Activated T-cell treated with anti-CD3 and anti-CD28 coated beads, Interleukin-2, amount 50 U/mL, for 72 hours (primary cell): ENCODE data around the gene KIAA1958. TPM values are rescaled to one million over a fixed set of nuclear protein-coding genes. Genes with fewer than 3 reads are reported as not detected.

ENCODE experiments used
- ATAC-seq, 2 donors: fragments of 150-1000 bp; cut with Tn5 transposase; replicated peaks in 1 of 2; 2 replicates each; pipeline ENCODE4 v1.10.0; 2021; ENCODE audit warnings: moderate library complexity in 2 of 2, mild to moderate bottlenecking in 1 of 2
- DNase-seq, 2 donors: peaks; one replicate each; pipeline ENCODE4 v3.0.0; 2021 to 2022; ENCODE audit warnings: mixed read lengths in 1 of 2
- H3K27ac Mint-ChIP-seq: one replicate; pipeline ENCODE4 v1.8.0; 2022; ENCODE audit warnings: mild to moderate bottlenecking, moderate library complexity, mixed read lengths
- H3K27me3 Mint-ChIP-seq: one replicate; pipeline ENCODE4 v1.8.0; 2022; ENCODE audit warnings: low read depth, mixed read lengths
- H3K36me3 Mint-ChIP-seq, 2 donors: one replicate each; pipeline ENCODE4 v1.8.0; 2022; ENCODE audit warnings: mixed read lengths in 2 of 2, mild to moderate bottlenecking in 1 of 2; ENCODE audit not compliant: insufficient read depth in 2 of 2
- H3K4me1 Mint-ChIP-seq: one replicate; pipeline ENCODE4 v1.8.0; 2022; ENCODE audit warnings: low read depth, mixed read lengths
- H3K4me3 Mint-ChIP-seq, 2 donors: one replicate each; pipeline ENCODE4 v1.8.0; 2022; ENCODE audit warnings: mild to moderate bottlenecking in 2 of 2, mixed read lengths in 2 of 2, moderate library complexity in 2 of 2
- H3K9me3 Mint-ChIP-seq, 2 donors: one replicate each; pipeline ENCODE4 v1.8.0; 2022; ENCODE audit warnings: mixed read lengths in 2 of 2
- total RNA-seq, 2 donors: library from RNA; stranded (reverse); gene quantifications; one replicate each; pipeline ENCODE4 v1.2.3, GENCODE V29; 2022

KIAA1958 gene
- total RNA-seq, 2 donors from 2014 or later = 11.2 to 12.9 TPM

- Mint-ChIP-seq H3K27me3 (no peaks in the 10 kb centered on the region), H3K27ac (no peak overlapping the region), H3K4me1 (no peaks in the 10 kb centered on the region), H3K9me3 (no peaks in the 10 kb centered on the region), H3K4me3 (no peak overlapping the region), H3K36me3 (no peaks in the 10 kb centered on the region)
- DNase-seq (no peak), ATAC-seq (no peak)
These were observed 33.4 kb downstream of the KIAA1958 start for GRCh38 chr9:112520069-112520468.

DNA sequence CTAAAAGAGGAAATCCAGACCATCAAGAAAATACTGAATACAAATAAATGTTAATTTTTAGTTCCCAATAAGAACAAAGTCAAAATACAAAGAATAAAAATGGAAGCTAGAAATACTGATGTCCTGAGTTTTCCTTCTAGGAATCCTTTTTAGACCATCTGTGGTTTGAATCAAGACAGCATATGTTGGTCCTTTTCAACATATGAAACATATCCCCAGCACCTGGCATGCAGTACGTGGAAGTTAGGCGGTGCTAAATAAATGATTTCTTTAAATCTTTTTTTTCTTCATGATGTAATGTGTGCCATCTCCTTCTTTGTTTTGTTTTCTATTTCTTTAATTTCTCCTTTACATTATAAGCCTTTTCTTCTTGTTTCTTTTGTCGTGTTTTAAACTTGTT lies 34.0 kb downstream of the KIAA1958 start:
- ATAC-seq = no peak
- H3K9me3 Mint-ChIP-seq = no peaks in the 10 kb centered on the region
- H3K36me3 Mint-ChIP-seq = no peaks in the 10 kb centered on the region
- no peak overlapping the region for H3K4me3 Mint-ChIP-seq
- H3K4me1 Mint-ChIP-seq = no peaks in the 10 kb centered on the region
- no peak for DNase-seq
- H3K27ac Mint-ChIP-seq = no peak overlapping the region
- H3K27me3 Mint-ChIP-seq = no peaks in the 10 kb centered on the region

DNA sequence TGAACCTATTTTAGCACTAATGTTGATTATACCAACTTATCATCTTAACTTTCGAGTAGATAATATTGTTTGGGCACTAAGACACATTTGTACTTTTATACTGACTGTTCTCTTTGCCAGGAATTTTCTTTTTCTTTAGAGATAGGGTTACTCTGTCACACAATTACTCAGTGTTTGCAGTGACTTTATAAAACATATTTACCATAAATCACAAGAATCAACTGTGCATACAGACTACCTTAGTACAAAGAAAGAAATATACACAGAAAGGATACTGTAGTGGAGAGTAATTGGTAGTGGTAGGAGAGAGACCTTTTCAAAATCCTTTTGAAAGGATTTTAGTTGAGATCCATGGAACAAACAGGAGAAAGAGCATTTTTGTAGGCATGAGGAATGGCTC lies 40.3 kb downstream of the KIAA1958 start:
- Mint-ChIP-seq H3K4me1 (no peaks in the 10 kb centered on the region), H3K27me3 (no peaks in the 10 kb centered on the region), H3K9me3 (peaks cover 0 to 1% of the 10 kb centered on the region in 2 donors), H3K36me3 (no peaks in the 10 kb centered on the region), H3K4me3 (no peak overlapping the region), H3K27ac (no peak overlapping the region)
- DNase-seq = no peak
- ATAC-seq = no peak

GRCh38 chr9:112527959-112528358 lies 41.3 kb downstream of the KIAA1958 start:
- DNase-seq (no peak), ATAC-seq (no peak)
- Mint-ChIP-seq H3K9me3 (peaks cover 0 to 1% of the 10 kb centered on the region in 2 donors), H3K4me1 (no peaks in the 10 kb centered on the region), H3K4me3 (no peak overlapping the region), H3K27ac (no peak overlapping the region), H3K27me3 (no peaks in the 10 kb centered on the region), H3K36me3 (no peaks in the 10 kb centered on the region)

DNA sequence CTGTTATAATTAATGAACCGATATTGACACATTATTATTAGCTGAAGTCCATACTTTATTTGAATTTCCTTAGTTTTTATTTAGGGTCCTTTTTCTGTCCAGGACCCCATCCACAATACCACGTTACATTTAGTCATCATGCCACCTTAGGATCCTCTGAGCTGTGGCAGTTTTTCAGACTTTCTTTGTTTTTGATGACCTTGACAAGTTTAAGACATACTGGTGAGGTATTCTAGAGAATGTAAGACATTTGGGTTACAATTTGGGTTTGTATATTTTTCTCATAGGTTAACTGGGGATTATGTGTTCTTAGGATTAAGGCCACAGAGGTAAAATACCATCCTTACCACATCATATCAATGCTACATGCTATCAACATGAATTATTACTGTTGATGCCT lies 42.7 kb downstream of the KIAA1958 start:
- DNase-seq (no peak), ATAC-seq (no peak)
- H3K27ac Mint-ChIP-seq = no peak overlapping the region
- H3K4me3 Mint-ChIP-seq = no peak overlapping the region
- no peaks in the 10 kb centered on the region for H3K27me3 Mint-ChIP-seq
- H3K4me1 Mint-ChIP-seq = peaks cover 5% of the 10 kb centered on the region
- peaks cover 0 to 4% of the 10 kb centered on the region in 2 donors for H3K9me3 Mint-ChIP-seq
- no peaks in the 10 kb centered on the region for H3K36me3 Mint-ChIP-seq

DNA sequence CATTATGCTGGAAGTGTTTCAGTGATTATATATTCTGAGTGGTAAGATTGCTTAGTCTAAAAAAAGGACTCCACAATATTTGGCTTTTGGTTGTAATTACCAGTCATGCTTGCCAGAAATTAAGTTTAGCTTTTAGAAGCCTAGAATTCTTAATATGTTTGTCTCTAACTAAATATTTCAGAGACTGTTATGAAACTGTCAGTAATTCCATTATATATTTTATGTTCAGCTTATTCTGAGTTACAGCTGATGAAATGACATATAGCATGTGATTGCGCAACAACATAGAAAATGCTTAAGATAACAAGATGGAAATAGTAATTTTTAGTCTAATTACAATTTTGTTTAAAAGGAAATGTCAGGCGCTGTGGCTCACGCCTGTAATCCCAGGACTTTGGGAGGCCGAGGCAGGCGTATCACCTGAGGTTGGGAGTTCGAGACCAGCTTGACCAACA lies 44.2 kb downstream of the KIAA1958 start:
- ATAC-seq (no peak), DNase-seq (no peak)
- Mint-ChIP-seq H3K9me3 (peaks cover 0 to 4% of the 10 kb centered on the region in 2 donors), H3K4me3 (no peak overlapping the region), H3K27ac (no peak overlapping the region), H3K4me1 (peaks cover 5% of the 10 kb centered on the region), H3K27me3 (no peaks in the 10 kb centered on the region), H3K36me3 (no peaks in the 10 kb centered on the region)

DNA sequence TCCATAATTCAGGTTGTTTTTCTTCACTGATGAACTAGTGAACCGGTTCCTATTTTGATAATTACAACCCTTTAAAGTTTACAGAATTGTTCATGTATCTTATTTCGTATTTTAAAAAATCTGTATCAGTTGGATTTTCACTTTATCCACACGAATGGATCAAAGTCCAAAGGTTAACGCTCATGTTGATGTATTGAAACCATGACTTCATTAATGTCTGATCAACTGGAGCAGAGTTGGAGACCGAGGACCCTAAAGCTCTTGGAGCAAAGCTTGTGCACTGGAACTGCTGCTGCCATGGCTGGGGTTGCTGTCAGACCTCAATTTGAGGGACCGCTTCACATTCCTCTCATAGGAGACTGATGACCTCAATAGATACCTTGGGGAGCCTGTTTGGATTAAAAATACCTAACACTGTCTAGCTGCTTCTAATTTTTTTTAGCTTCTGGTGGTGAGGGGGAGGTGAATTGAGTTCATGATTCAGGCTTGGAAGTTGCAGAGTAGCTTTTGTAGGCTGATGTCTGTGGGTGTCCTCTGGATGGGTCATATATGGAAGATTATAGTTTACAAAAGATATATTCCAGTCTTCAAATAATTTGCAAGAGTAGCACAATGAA lies 45.1 kb downstream of the KIAA1958 start:
- DNase-seq (no peak), ATAC-seq (no peak)
- Mint-ChIP-seq H3K36me3 (no peaks in the 10 kb centered on the region), H3K4me3 (no peak overlapping the region), H3K9me3 (peaks cover 0 to 3% of the 10 kb centered on the region in 2 donors), H3K4me1 (peaks cover 5% of the 10 kb centered on the region), H3K27ac (no peak overlapping the region), H3K27me3 (no peaks in the 10 kb centered on the region)

GRCh38 chr9:112532427-112532826 lies 45.8 kb downstream of the KIAA1958 start:
- Mint-ChIP-seq H3K4me3 (no peak overlapping the region), H3K4me1 (peaks cover 5% of the 10 kb centered on the region), H3K27me3 (no peaks in the 10 kb centered on the region), H3K27ac (no peak overlapping the region), H3K9me3 (peaks cover 0 to 3% of the 10 kb centered on the region in 2 donors), H3K36me3 (no peaks in the 10 kb centered on the region)
- ATAC-seq (no peak), DNase-seq (no peak)

DNA sequence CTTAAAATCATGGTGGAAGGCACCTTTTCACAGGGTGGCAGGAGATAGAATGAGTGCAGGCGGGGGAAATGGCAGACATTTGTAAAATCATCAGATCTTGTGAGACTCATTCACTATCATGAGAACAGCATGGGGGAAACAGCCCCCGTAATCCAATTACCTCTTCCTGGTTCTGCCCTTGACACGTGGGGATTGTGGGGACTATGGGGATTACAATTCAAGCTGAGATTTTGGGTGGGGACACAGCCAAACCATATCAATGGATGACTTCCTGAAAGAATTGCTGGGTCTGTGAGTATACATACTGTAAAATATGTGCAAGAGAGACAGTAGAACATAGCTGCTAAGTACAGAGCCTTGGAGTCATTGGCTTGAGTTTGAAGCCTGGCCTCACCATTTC lies 47.0 kb downstream of the KIAA1958 start:
- no peaks in the 10 kb centered on the region for H3K27me3 Mint-ChIP-seq
- peaks cover 0 to 3% of the 10 kb centered on the region in 2 donors for H3K9me3 Mint-ChIP-seq
- H3K36me3 Mint-ChIP-seq = no peaks in the 10 kb centered on the region
- peaks cover 5% of the 10 kb centered on the region for H3K4me1 Mint-ChIP-seq
- DNase-seq = no peak
- no peak for ATAC-seq
- no peak overlapping the region for H3K27ac Mint-ChIP-seq
- H3K4me3 Mint-ChIP-seq = no peak overlapping the region

GRCh38 chr9:112535301-112535700 lies 48.7 kb downstream of the KIAA1958 start:
- H3K27me3 Mint-ChIP-seq = no peaks in the 10 kb centered on the region
- no peaks in the 10 kb centered on the region for H3K36me3 Mint-ChIP-seq
- H3K4me3 Mint-ChIP-seq = no peak overlapping the region

GRCh38 chr9:112535811-112536210 lies 49.2 kb downstream of the KIAA1958 start:
- no peaks in the 10 kb centered on the region for H3K27me3 Mint-ChIP-seq
- H3K27ac Mint-ChIP-seq = no peak overlapping the region
- H3K4me3 Mint-ChIP-seq = no peak overlapping the region
- ATAC-seq = no peak
- DNase-seq = no peak
- H3K9me3 Mint-ChIP-seq = peaks cover 0 to 3% of the 10 kb centered on the region in 2 donors
- H3K4me1 Mint-ChIP-seq = peaks cover 5% of the 10 kb centered on the region
- no peaks in the 10 kb centered on the region for H3K36me3 Mint-ChIP-seq

More at GRCh38 chr9:112535301-112535700, 48.7 kb downstream of the KIAA1958 start:
- DNase-seq (no peak), ATAC-seq (no peak)
- Mint-ChIP-seq H3K9me3 (peaks cover 0 to 3% of the 10 kb centered on the region in 2 donors), H3K27ac (no peak overlapping the region), H3K4me1 (peaks cover 5% of the 10 kb centered on the region)

DNA sequence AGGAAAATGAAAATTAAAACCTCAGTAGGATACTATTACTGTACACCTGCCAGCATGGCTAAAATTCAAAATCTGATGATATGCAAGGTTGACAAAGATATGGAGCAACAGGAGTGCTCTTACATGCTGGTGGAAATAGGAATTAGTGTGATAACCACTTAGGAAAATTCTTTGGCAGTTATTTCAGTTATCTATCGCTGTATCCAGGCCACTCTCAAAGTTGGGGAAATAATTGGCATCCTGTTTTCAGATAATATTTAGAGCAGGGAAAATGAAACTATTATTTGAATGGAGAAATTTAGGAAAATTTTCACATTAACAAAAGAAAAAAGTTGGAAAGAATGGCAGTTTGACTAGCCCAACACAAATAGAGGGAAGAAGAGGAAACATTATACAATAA lies 50.9 kb downstream of the KIAA1958 start:
- Mint-ChIP-seq H3K4me3 (no peak overlapping the region), H3K27me3 (no peaks in the 10 kb centered on the region), H3K27ac (no peak overlapping the region), H3K4me1 (peaks cover 5% of the 10 kb centered on the region), H3K36me3 (no peaks in the 10 kb centered on the region), H3K9me3 (peaks cover 0 to 3% of the 10 kb centered on the region in 2 donors)
- ATAC-seq (no peak), DNase-seq (no peak)

- Mint-ChIP-seq H3K27ac (no peak overlapping the region), H3K4me3 (no peak overlapping the region), H3K9me3 (no peaks in the 10 kb centered on the region), H3K36me3 (no peaks in the 10 kb centered on the region), H3K4me1 (peaks cover 10% of the 10 kb centered on the region), H3K27me3 (no peaks in the 10 kb centered on the region)
- DNase-seq (no peak), ATAC-seq (no peak)
These were observed 54.2 kb downstream of the KIAA1958 start for GRCh38 chr9:112540800-112541199.

GRCh38 chr9:112541685-112542084 lies 55.1 kb downstream of the KIAA1958 start:
- H3K4me3 Mint-ChIP-seq = no peak overlapping the region
- H3K9me3 Mint-ChIP-seq = peaks cover 0 to 1% of the 10 kb centered on the region in 2 donors
- H3K4me1 Mint-ChIP-seq = peaks cover 19% of the 10 kb centered on the region
- H3K27ac Mint-ChIP-seq = no peak overlapping the region
- ATAC-seq (no peak), DNase-seq (no peak)
- no peaks in the 10 kb centered on the region for H3K27me3 Mint-ChIP-seq
- no peaks in the 10 kb centered on the region for H3K36me3 Mint-ChIP-seq
